ACC112 (cell line): ENCODE results near the gene GLB1L.
"Not testable (repeated sequence)": the region's sequence is repeated elsewhere in the genome, so short reads cannot be mapped to it uniquely, and the experiment has no call there.

ENCODE experiments used
- H2AFZ ChIP-seq: fragments of 200-600 bp; sonication (generic); one replicate; pipeline ENCODE4 v1.6.0; 2017; ENCODE audit warnings: antibody characterized with exemption, low read length; ENCODE audit not compliant: unreplicated experiment
- H3K27ac ChIP-seq: fragments of 200-600 bp; sonication (generic); 2 replicates; pipeline ENCODE4 v1.5.1; 2014; ENCODE audit warnings: low read depth, mild to moderate bottlenecking, antibody characterized with exemption, low read length, moderate library complexity
- H3K27me3 ChIP-seq: fragments of 200-600 bp; sonication (generic); 2 replicates; pipeline ENCODE4 v1.6.1; 2014; ENCODE audit warnings: mild to moderate bottlenecking, antibody characterized with exemption, low read length, moderate library complexity, mixed read lengths; ENCODE audit not compliant: insufficient read depth
- H3K36me3 ChIP-seq: fragments of 200-600 bp; sonication (generic); 2 replicates; pipeline ENCODE4 v1.6.1; 2016; ENCODE audit warnings: mild to moderate bottlenecking, antibody characterized with exemption, low read length, moderate library complexity, mixed read lengths; ENCODE audit not compliant: insufficient read depth
- H3K4me1 ChIP-seq: fragments of 200-600 bp; sonication (generic); one replicate; pipeline ENCODE4 v1.6.1; 2016; ENCODE audit warnings: low read length, mixed read lengths; ENCODE audit not compliant: insufficient read depth, unreplicated experiment, control insufficient read depth
- H3K4me3 ChIP-seq: fragments of 200-600 bp; sonication (generic); 2 replicates; pipeline ENCODE4 v1.5.1; 2014; ENCODE audit warnings: mild to moderate bottlenecking, low read depth, low read length
- H3K79me2 ChIP-seq: fragments of 200-600 bp; sonication (generic); one replicate; pipeline ENCODE4 v1.6.0; 2016; ENCODE audit warnings: low read length; ENCODE audit not compliant: control insufficient read depth, unreplicated experiment, insufficient read depth

Gene GLB1L

GRCh38 chr2:219269362-219270054 lies 24.3 kb upstream of the GLB1L start:
- H3K36me3 ChIP-seq: no peaks in the 10 kb centered on the region
- H3K27ac ChIP-seq: no peak overlapping the region
- no peak overlapping the region for H3K4me3 ChIP-seq
- no peak overlapping the region for H2AFZ ChIP-seq
- no peaks in the 10 kb centered on the region for H3K27me3 ChIP-seq
- peaks cover 17% of the 10 kb centered on the region for H3K4me1 ChIP-seq
- H3K79me2 ChIP-seq: no peaks in the 10 kb centered on the region

GRCh38 chr2:219268294-219268693 lies 23.1 kb upstream of the GLB1L start:
- Histone ChIP-seq H3K4me1 (peaks cover 8% of the 10 kb centered on the region), H3K36me3 (no peaks in the 10 kb centered on the region), H3K4me3 (no peak overlapping the region), H3K27me3 (no peaks in the 10 kb centered on the region), H3K79me2 (no peaks in the 10 kb centered on the region), H3K27ac (no peak overlapping the region), H2AFZ (no peak overlapping the region)

- no peak overlapping the region for H3K27ac ChIP-seq
- H3K79me2 ChIP-seq: no peaks in the 10 kb centered on the region
- H3K36me3 ChIP-seq: no peaks in the 10 kb centered on the region
- H3K27me3 ChIP-seq: no peaks in the 10 kb centered on the region
- no peak overlapping the region for H3K4me3 ChIP-seq
- H3K4me1 ChIP-seq: no peaks in the 10 kb centered on the region
- H2AFZ ChIP-seq: no peak overlapping the region
Observed at GRCh38 chr2:219266886-219267285, 21.6 kb upstream of the GLB1L start.

- Histone ChIP-seq H3K79me2 (no peaks in the 10 kb centered on the region), H3K27ac (no peak overlapping the region), H3K4me3 (no peak overlapping the region), H2AFZ (no peak overlapping the region), H3K27me3 (no peaks in the 10 kb centered on the region), H3K4me1 (no peaks in the 10 kb centered on the region), H3K36me3 (no peaks in the 10 kb centered on the region)
Observed at GRCh38 chr2:219266232-219266631, 21.0 kb upstream of the GLB1L start.

GRCh38 chr2:219261024-219261855 lies 16.0 kb upstream of the GLB1L start:
- no peak overlapping the region for H3K4me3 ChIP-seq
- no peak overlapping the region for H3K27ac ChIP-seq
- no peak overlapping the region for H2AFZ ChIP-seq
- no peaks in the 10 kb centered on the region for H3K4me1 ChIP-seq
- no peaks in the 10 kb centered on the region for H3K36me3 ChIP-seq
- no peaks in the 10 kb centered on the region for H3K79me2 ChIP-seq
- H3K27me3 ChIP-seq: no peaks in the 10 kb centered on the region

- H3K36me3 ChIP-seq, H3K79me2 ChIP-seq, H3K27me3 ChIP-seq, H2AFZ ChIP-seq, H3K4me3 ChIP-seq, H3K27ac ChIP-seq, H3K4me1 ChIP-seq: not testable (repeated sequence)
Observed at GRCh38 chr2:219258942-219259341, 13.7 kb upstream of the GLB1L start.

- Histone ChIP-seq H2AFZ (peak overlapping the region; percentile 84), H3K27me3 (no peaks in the 10 kb centered on the region), H3K4me1 (peaks cover 25% of the 10 kb centered on the region), H3K4me3 (peak overlapping the region; percentile 90), H3K36me3 (peaks cover 4% of the 10 kb centered on the region; the same call in 1 of the 2 replicates), H3K79me2 (peaks cover 19% of the 10 kb centered on the region), H3K27ac (no peak overlapping the region)
Observed at GRCh38 chr2:219254590-219255201, 9.5 kb upstream of the GLB1L start.

- H3K27me3 ChIP-seq: no peaks in the 10 kb centered on the region
- peaks cover 19% of the 10 kb centered on the region for H3K79me2 ChIP-seq
- peak within 1 kb of the TSS; percentile 3; the same call in 1 of the 2 replicates for H3K27ac ChIP-seq
- H3K36me3 ChIP-seq: peaks cover 4% of the 10 kb centered on the region; the same call in 1 of the 2 replicates
- H2AFZ ChIP-seq: peak within 1 kb of the TSS; percentile 84
- peaks cover 32% of the 10 kb centered on the region for H3K4me1 ChIP-seq
- H3K4me3 ChIP-seq: peak within 1 kb of the TSS; percentile 90
Observed at GRCh38 chr2:219253753-219254589, 8.7 kb upstream of the GLB1L start, which contains the start of gene TUBA4A. Gene TUBA4A, minus strand, starts transcription at chr2:219253918. Its CDS starts 60 bp downstream, at chr2:219253858.

- H3K4me3 ChIP-seq: peak within 1 kb of the TSS; percentile 90
- peak within 1 kb of the TSS; percentile 84 for H2AFZ ChIP-seq
- H3K4me1 ChIP-seq: peaks cover 40% of the 10 kb centered on the region
- H3K79me2 ChIP-seq: peaks cover 22% of the 10 kb centered on the region
- H3K27me3 ChIP-seq: no peaks in the 10 kb centered on the region
- peak within 1 kb of the TSS; percentile 3; the same call in 1 of the 2 replicates for H3K27ac ChIP-seq
- H3K36me3 ChIP-seq: peaks cover 4% of the 10 kb centered on the region; the same call in 1 of the 2 replicates
Observed at GRCh38 chr2:219252900-219253752, 7.9 kb upstream of the GLB1L start, which contains the start of gene TUBA4B. Gene TUBA4B, plus strand, starts transcription at chr2:219253243. Its CDS starts 165 bp downstream, at chr2:219253408.
